ENCODE results near the gene POLD2.
A peak's percentile ranks its signal among the peaks of the same experiment; 100 is the strongest.

Gene POLD2

GRCh38 chr7:44150966-44151941 lies 27.9 kb upstream of the POLD2 start:
- DNase-seq (ENCODE audit: low spot score) = no peak
- TF ChIP-seq CTCF (IDR thresholded peaks at IDR 0.05; ENCODE audit: extremely low read depth, missing control alignments) = no peak

- no peak for TF ChIP-seq CTCF (IDR thresholded peaks at IDR 0.05; ENCODE audit: extremely low read depth, missing control alignments)
- DNase-seq (ENCODE audit: low spot score) = peak; percentile 58
Measured at GRCh38 chr7:44150466-44150832, 27.1 kb upstream of the POLD2 start.

- no peak for DNase-seq (ENCODE audit: low spot score)
- TF ChIP-seq CTCF (IDR thresholded peaks at IDR 0.05; ENCODE audit: extremely low read depth, missing control alignments) = no peak
Measured at GRCh38 chr7:44149571-44150465, 26.5 kb upstream of the POLD2 start.

- no peak for TF ChIP-seq CTCF (IDR thresholded peaks at IDR 0.05; ENCODE audit: extremely low read depth, missing control alignments)
- no peak for DNase-seq (ENCODE audit: low spot score)
Measured at GRCh38 chr7:44148961-44149536, 25.7 kb upstream of the POLD2 start.

- TF ChIP-seq CTCF (IDR thresholded peaks at IDR 0.05; ENCODE audit: extremely low read depth, missing control alignments) = no peak
- DNase-seq (ENCODE audit: low spot score) = no peak
Measured at GRCh38 chr7:44148166-44148565, 24.8 kb upstream of the POLD2 start.

- no peak for DNase-seq (ENCODE audit: low spot score)
- TF ChIP-seq CTCF (IDR thresholded peaks at IDR 0.05; ENCODE audit: extremely low read depth, missing control alignments) = no peak
Measured at GRCh38 chr7:44147026-44147991, 24.0 kb upstream of the POLD2 start.

Data from GM20000 (cell line).